ENCODE results near the gene TUFT1.

- TF ChIP-seq, protein P1, sequence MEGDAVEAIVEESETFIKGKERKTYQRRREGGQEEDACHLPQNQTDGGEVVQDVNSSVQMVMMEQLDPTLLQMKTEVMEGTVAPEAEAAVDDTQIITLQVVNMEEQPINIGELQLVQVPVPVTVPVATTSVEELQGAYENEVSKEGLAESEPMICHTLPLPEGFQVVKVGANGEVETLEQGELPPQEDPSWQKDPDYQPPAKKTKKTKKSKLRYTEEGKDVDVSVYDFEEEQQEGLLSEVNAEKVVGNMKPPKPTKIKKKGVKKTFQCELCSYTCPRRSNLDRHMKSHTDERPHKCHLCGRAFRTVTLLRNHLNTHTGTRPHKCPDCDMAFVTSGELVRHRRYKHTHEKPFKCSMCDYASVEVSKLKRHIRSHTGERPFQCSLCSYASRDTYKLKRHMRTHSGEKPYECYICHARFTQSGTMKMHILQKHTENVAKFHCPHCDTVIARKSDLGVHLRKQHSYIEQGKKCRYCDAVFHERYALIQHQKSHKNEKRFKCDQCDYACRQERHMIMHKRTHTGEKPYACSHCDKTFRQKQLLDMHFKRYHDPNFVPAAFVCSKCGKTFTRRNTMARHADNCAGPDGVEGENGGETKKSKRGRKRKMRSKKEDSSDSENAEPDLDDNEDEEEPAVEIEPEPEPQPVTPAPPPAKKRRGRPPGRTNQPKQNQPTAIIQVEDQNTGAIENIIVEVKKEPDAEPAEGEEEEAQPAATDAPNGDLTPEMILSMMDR (IDR thresholded peaks at IDR 0.05) = peak; percentile 93
- TF ChIP-seq PHF8 (IDR thresholded peaks at IDR 0.05; ENCODE audit: borderline replicate concordance, low read depth) (no peak), SMC3 (IDR thresholded peaks at IDR 0.05) (peak; percentile 89), CBX2 (IDR thresholded peaks at IDR 0.05; ENCODE audit: borderline replicate concordance, low read depth) (no peak), ZSCAN20 (CRISPR knock-in tag; IDR thresholded peaks at IDR 0.05) (no peak), PBX3 (IDR thresholded peaks at IDR 0.05) (no peak)
Observed at GRCh38 chr1:151534662-151535278, 5.3 kb upstream of the TUFT1 start.

All from A549 (cell line).